KOPT-K1 (cell line): ENCODE measurements around the gene GRIA3.

Source experiments
- H3K27ac ChIP-seq: fragments of 200-600 bp; sonication (generic); 2 replicates; pipeline ENCODE4 v1.5.1; 2016; ENCODE audit warnings: antibody characterized with exemption, mild to moderate bottlenecking, low read depth, low read length; ENCODE audit not compliant: poor library complexity, severe bottlenecking
- H3K36me3 ChIP-seq: fragments of 200-600 bp; sonication (generic); 2 replicates; pipeline ENCODE4 v1.5.1; 2017; ENCODE audit warnings: antibody characterized with exemption, mild to moderate bottlenecking, low read length, moderate library complexity; ENCODE audit not compliant: insufficient read depth
- H3K9me3 ChIP-seq: fragments of 200-600 bp; sonication (generic); 2 replicates; pipeline ENCODE4 v1.5.1; 2017; ENCODE audit warnings: antibody characterized with exemption, low read length, mild to moderate bottlenecking; ENCODE audit not compliant: insufficient read depth, poor library complexity, severe bottlenecking

Gene GRIA3

DNA sequence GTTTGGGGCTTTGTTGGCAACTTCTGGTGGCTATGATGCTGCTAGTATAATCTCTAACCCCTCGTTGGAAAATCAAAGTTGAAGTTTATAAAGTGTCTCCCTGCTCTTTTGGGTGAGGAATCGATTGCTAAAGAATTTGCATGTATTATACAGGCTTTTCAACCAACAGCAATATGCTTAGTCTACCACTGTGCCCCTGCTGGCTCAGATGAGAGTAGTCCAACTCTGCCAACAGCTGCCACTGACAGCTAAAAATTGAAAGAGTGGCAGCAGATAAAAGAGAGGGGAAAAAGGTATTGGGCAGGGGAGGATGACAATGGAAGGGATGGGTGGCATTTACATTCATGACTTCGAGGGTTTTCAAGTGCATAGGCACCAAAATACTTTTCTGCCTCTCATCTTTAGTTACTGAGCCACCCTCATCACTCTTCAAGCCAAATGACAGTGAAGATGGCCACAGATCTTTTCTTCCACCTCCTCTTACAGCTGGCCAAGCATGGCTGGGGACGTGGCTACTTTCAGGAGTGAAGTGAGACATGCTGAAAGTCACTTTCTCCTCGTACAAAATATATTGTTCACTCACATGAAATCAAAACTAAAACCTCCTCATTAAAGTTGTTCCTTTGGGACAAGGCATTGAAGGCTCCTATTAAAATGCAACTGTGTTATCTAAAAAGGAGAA is 2.7 kb upstream of the GRIA3 start:
- Histone ChIP-seq H3K36me3 (no peaks in the 10 kb centered on the region), H3K27ac (no peak overlapping the region), H3K9me3 (no peaks in the 10 kb centered on the region)

DNA sequence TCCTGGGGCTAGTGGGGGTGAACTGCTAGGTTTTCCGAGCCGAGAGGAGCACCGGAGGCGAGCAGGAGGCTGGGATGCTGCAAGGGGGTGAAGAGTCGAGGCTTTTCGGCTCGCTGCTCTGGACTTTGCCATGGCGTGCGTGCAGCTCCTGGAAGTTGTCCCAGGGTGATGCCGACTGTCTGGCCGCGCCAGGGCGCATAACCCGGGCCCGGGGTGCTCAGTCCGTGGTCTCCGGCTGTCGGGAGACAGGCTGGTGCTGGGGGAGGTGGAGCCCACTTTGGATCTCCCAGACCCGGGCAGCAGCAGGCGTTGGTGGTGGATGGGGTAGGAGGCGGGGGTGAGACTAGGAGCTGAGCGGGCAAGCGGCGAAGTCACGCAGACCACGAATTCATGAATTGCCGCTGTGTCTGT is 793 bp downstream of the GRIA3 start:
- no peak overlapping the region for H3K27ac ChIP-seq
- H3K36me3 ChIP-seq = no peaks in the 10 kb centered on the region
- H3K9me3 ChIP-seq = no peaks in the 10 kb centered on the region

DNA sequence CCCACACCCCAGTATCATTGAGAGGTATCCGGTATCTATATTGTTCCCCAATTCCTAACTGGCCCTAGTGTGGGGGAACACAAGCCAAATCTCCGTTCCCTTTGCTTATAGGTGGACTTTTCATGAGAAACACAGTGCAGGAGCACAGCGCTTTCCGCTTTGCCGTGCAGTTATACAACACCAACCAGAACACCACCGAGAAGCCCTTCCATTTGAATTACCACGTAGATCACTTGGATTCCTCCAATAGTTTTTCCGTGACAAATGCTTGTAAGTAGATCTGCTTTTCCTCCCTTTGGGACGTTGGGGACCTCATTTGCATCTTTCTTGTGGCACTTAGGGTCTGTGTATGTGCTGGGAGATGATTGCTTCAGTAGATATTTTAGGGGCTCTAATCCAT is 1.6 kb downstream of the GRIA3 start:
- H3K36me3 ChIP-seq = no peaks in the 10 kb centered on the region
- H3K9me3 ChIP-seq = no peaks in the 10 kb centered on the region
- H3K27ac ChIP-seq = no peak overlapping the region

DNA sequence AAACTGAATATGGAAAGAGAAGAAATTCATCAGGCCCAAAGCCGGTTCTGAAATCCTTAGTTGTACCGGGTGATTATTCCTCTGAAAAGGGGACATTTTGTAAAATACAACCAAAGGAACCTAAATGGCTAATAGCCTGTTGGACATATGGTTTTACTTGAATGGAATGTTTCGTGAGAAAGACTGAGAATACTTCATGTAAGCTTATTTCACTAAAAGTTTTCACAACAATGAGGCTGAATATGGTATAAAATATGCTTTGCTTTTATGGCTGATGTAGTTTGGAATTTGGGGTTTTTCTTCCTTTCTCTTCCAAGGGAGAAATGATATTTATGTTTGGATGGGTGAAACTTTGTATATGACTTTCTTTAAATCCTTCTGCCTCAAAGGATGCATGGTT is 2.7 kb downstream of the GRIA3 start:
- H3K27ac ChIP-seq = no peak overlapping the region
- H3K36me3 ChIP-seq = no peaks in the 10 kb centered on the region
- H3K9me3 ChIP-seq = no peaks in the 10 kb centered on the region

DNA sequence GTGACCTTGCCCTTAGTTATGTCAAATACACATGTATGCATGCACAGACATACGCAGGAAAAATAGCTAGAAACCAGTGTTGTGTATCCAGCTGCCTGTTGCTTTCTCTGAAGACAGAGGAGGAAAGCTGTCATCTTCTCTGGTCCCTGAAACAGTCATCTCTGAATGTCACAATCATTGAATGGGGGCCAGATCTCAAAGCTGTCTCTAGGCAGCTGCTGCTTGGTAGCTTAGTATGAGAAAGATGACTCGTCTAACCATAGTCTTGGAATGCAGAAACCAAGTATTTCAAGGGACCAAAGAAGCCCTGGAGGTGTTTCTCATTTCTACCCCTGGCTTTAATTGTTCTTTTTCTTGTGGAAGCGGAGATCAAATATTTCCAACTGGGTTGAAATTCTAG is 4.0 kb downstream of the GRIA3 start:
- H3K27ac ChIP-seq = no peak overlapping the region
- no peaks in the 10 kb centered on the region for H3K9me3 ChIP-seq
- H3K36me3 ChIP-seq = no peaks in the 10 kb centered on the region

DNA sequence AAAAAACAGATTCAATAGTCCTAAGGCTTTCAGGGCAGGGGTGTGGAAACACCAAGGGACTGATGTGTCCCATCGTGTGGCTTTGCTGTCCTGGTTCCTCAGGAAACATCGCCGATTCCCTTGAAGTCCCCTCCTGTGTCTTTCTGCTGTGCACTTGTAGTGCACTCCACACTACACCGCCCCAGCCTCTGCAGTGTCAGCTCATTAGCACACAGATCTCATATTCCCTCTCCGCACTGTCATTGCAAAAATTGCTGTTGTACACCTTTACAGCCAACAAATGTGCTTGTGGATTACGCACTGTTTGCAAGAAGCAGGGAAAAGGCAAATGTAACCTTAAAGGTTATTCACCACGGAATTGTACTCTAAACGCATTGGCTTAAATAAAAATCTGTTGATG is 5.3 kb downstream of the GRIA3 start:
- H3K27ac ChIP-seq = no peak overlapping the region
- H3K9me3 ChIP-seq = no peaks in the 10 kb centered on the region
- no peaks in the 10 kb centered on the region for H3K36me3 ChIP-seq

DNA sequence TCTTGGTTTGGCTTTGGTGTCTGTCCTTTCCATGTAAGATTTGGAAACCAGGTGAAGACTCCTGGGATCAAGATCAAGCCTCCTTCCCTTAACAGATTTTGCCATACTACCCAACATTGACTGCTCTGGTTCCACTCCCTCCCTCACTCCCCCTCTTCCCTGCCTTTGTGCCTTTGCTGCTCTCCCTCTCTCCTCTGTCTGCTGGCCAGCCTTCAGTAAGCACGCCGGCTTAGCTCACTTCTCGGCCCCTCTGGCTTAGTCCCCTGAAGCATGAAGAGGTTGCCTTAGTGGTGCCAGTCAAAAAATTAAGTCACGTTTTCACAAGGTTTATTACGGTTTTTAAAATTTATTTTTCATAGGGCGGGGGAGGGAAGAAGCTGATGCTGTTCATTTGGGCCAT is 6.0 kb downstream of the GRIA3 start:
- H3K27ac ChIP-seq = no peak overlapping the region

DNA sequence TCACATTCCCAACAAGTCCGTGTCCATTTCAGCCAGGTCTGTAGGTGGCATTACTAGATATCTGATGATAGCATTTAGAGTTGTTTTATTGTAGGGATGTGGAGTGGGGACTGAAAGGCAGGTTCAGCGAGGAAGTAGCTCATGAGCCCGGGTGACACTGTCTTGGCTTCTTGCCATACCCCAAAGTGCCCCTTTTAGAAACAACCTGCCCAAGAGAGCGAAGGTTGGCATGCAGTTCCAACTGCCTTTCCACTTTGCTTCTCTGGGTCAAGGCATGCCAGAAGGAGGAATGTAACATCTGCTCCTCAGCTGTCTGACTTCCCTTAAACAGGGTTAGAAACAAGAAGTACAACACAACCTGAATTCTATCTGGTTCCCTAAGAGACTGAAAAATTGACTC is 9.0 kb downstream of the GRIA3 start:
- no peak overlapping the region for H3K27ac ChIP-seq

More for the DNA sequence above, 6.0 kb downstream of the GRIA3 start:
- no peaks in the 10 kb centered on the region for H3K36me3 ChIP-seq
- H3K9me3 ChIP-seq = no peaks in the 10 kb centered on the region

DNA sequence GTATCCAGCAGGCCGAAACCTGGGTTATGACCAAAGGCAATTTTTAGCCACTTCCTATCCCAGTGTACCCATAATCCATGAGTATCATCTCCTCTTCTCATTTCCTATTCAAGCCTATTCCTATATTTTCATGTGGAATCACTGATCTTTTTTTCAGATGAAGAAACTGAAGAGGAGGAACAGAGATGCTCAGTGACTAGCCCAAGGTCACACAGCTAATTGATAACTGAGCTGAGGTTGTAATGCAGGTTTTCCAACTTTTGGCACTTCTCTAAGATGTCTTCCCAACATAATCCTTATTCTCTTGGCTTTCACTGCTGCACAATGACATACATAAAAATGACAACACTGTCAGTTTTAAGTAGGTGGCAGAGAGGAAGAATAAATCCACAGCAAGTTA is 15.3 kb downstream of the GRIA3 start:
- Histone ChIP-seq H3K36me3 (no peaks in the 10 kb centered on the region), H3K9me3 (no peaks in the 10 kb centered on the region), H3K27ac (no peak overlapping the region)

More for the DNA sequence above, 9.0 kb downstream of the GRIA3 start:
- no peaks in the 10 kb centered on the region for H3K36me3 ChIP-seq
- H3K9me3 ChIP-seq = no peaks in the 10 kb centered on the region

DNA sequence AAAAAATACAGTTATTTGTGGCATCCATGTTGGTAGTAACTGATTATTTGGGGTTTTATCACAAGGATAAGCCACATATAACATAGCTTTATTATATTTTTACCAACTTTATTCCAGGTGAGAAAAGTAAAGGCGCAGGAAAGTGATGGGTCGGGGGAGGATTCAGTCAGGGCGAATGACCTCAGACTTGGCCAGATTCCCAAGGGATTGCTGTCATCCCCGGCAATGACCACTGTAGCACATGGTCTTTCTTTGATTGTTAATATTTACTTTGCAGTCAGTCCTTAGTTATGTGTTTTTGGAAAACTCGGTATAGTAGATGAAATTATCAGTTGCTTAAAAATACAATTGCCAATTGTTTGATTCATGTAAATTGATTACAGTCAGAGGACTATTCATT is 17.6 kb downstream of the GRIA3 start:
- Histone ChIP-seq H3K27ac (no peak overlapping the region), H3K36me3 (no peaks in the 10 kb centered on the region), H3K9me3 (no peaks in the 10 kb centered on the region)

DNA sequence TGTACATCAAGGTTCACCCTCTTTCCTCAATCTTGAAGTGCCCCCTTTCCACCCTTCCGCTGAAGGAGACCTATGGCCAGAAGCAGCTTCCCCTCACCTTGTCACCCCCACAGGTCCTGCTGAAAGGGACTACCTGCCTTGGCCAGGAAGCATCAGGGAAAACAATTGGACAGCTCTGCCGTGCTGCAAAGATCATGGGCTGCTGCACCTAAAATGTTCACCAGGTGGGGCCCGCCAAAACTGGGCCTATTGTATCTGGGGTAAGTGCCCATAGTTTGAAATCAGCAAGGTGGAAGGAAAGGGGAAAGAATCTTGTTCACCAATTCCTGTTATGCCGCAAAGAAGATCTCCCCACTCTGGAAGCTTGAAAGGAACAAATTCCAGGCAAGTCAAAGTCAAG is 18.4 kb downstream of the GRIA3 start:
- no peaks in the 10 kb centered on the region for H3K9me3 ChIP-seq
- no peaks in the 10 kb centered on the region for H3K36me3 ChIP-seq
- no peak overlapping the region for H3K27ac ChIP-seq

DNA sequence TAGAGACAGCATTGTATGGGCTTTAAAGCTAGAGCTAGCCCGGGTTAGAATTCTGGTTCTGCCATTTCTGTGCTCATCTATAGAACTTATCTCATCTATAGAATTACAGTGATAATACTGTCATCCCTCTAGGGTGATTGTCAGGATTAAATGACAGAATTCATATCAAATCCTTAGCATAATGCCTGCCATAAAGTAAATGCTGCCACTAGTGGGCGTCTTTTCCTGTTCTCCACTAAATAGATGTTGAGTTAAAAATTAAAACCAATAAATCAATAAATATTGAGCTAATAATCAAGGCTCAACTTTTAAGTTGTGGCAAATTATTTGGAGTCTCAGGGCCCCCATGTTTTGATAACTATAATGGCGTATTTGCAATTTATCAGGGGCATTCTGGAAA is 19.7 kb downstream of the GRIA3 start:
- Histone ChIP-seq H3K9me3 (no peaks in the 10 kb centered on the region), H3K27ac (no peak overlapping the region), H3K36me3 (no peaks in the 10 kb centered on the region)

DNA sequence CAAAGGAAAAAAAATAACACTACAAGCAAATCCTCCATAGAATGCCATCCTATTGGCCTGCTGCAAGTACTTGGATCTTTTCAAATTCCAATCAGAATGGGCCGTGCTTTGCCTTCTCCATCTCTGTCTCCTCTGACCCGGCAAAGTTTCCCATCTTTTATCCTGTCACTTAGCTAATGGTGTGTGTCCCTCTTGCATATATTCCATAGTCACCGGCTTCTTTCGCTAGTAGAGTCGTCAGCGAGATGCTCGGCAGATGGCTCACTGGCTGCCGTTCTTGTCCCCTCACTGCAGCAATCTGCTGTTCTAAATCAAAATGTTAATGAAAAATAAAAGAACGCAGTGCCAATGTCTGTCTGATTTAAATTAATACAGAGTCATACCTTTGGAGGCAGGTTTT is 22.1 kb downstream of the GRIA3 start:
- Histone ChIP-seq H3K9me3 (no peaks in the 10 kb centered on the region), H3K27ac (no peak overlapping the region), H3K36me3 (no peaks in the 10 kb centered on the region)

DNA sequence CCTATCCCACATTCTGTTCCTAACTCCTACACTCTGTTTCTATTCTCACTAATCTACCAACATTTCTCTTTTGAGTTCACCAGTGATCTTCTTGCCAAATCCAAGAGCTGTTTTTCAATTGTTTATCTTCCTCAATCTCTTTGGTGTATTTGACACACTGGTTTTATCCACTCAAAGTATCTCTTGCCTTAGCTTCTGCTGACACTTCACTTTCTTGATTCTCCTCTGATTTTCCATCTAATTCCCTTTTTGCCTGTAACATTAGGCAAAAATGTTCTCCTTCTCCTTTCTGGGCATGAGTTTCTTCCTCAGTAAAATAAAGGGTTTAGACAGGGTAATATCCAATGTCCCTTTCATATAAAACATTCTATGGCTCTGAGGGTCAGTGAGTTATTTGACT is 26.2 kb downstream of the GRIA3 start:
- H3K9me3 ChIP-seq = no peaks in the 10 kb centered on the region
- H3K36me3 ChIP-seq = no peaks in the 10 kb centered on the region
- no peak overlapping the region for H3K27ac ChIP-seq

DNA sequence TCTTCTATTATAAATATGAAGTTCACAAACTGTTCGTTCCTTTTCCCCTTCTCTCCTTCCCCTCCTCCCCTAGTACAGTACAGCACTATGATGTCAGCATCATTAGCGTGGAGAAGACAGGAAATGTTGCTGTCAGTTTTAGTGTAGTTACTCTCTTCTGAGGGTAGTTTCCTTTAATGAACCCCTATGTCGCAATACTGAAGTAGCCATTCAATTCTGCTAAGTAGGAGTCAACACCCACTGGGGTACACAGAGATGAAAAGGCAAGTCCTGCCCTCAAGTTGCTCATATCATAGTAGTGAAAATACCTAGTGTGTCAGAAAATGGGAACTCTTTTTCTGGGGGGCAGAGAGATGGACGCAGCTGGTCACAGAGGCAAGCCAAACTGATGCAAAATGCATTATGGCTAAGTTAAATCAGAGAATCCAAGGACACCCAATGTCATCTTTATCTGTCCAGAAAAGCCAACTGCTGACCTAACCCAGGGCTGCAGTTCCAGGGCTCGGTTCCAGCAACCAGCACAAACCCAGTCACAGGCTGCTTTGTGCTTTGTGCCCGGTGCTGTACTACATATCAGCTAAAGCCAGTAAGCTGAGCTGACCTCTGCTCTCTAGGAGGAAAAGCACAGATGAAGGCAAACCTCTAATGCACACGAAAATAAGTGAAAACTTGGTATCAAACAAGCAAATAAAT is 31.5 kb downstream of the GRIA3 start:
- H3K27ac ChIP-seq = no peak overlapping the region
- H3K36me3 ChIP-seq = no peaks in the 10 kb centered on the region
- H3K9me3 ChIP-seq = no peaks in the 10 kb centered on the region

DNA sequence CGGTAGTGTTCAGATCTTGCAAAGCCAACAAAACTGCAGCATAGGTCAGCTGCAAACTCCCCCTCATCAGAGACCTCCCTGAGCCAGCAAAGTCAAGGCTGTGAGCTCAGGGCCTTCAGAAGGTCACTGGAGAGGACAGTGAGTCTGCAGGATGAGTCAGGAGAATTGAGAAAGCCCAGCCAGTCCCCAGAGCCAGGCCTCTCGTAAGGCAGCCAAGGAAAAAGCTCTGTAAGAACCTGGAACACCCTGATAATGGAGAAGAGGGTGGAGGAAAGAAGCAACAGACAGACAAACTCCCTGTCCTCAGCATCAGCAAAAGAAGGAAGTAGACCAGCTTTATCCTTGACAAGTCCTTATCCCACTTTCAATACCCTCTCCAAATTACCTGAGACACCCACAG is 33.0 kb downstream of the GRIA3 start:
- no peaks in the 10 kb centered on the region for H3K36me3 ChIP-seq
- no peaks in the 10 kb centered on the region for H3K9me3 ChIP-seq
- H3K27ac ChIP-seq = no peak overlapping the region
